HFF-Myc (cell line): ENCODE results near the gene LAPTM5.

Source experiments
- DNase-seq: peaks from one replicate; pipeline ENCODE4 v3.0.0-alpha.2; 2011; ENCODE audit warnings: low read depth; ENCODE audit errors: extremely low read depth
- H3K4me3 ChIP-seq: replicated peaks from 2 replicates; pipeline ENCODE4 v1.5.1; 2011; ENCODE audit warnings: low read depth, mild to moderate bottlenecking, control low read depth, low read length
- TF ChIP-seq, protein P1 (sequence below): IDR thresholded peaks from 2 replicates; pipeline ENCODE4 v1.5.1; 2012; ENCODE audit warnings: mild to moderate bottlenecking, low read depth, low read length, control low read depth; ENCODE audit errors: missing control alignments

The LAPTM5 gene

DNA sequence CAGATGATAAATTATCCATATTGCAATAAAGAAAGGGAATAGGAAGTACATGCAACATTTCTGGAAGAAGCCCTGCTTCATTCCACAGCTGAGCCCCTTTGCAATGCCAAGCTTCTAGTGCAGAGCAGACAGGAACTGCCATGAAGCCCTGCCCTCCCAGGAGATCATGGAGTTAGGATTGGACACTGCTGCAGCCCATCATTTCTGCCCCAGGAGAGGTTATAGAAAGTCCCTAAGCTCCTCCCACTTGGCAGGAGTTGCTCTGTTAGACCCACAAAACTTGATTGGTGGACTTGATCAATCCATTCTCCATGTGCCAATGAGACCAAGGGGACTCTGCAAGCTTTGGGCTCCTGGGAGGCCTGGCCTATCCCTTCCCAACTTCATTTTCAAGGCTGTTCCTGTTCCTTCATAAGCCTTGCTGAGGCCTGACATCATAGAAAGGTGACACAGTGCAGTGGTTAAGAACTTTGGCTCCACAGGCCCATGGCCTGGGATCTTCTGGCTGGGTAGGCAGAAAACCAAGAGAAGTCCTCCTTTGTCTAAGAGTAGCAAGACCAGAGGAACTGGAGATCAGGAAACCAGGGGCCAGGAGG lies 1.3 kb upstream of the LAPTM5 start:
- no peak overlapping the region for H3K4me3 ChIP-seq
- DNase-seq: peak; percentile 26

DNA sequence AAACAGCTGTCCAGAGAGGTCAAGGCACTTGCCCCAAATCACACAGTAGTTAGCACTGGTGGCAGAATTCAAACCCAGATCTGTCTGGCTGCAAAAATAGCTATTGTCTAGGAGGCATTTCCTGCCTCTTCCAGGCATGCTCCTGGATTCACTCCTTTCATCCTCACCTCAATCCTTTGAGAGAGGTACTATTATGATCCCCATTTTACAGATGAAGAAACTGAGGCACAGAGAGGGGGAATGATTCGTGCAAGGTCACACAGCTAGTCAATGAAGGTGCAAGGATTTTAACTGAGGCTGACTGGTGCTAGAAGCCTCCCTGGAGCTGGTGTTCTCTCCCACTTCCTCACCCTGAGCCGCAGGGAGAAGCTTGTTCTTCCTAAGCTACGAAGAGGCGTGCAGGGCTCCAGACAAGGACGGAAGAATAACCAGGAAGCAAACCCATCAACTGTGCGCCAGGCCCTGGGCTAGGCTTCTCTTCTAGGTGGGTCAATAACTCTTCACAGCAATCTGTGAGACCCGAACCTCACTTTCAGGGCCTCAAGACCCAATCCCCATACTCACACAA lies 631 bp upstream of the LAPTM5 start:
- no peak overlapping the region for H3K4me3 ChIP-seq
- TF ChIP-seq, protein P1, sequence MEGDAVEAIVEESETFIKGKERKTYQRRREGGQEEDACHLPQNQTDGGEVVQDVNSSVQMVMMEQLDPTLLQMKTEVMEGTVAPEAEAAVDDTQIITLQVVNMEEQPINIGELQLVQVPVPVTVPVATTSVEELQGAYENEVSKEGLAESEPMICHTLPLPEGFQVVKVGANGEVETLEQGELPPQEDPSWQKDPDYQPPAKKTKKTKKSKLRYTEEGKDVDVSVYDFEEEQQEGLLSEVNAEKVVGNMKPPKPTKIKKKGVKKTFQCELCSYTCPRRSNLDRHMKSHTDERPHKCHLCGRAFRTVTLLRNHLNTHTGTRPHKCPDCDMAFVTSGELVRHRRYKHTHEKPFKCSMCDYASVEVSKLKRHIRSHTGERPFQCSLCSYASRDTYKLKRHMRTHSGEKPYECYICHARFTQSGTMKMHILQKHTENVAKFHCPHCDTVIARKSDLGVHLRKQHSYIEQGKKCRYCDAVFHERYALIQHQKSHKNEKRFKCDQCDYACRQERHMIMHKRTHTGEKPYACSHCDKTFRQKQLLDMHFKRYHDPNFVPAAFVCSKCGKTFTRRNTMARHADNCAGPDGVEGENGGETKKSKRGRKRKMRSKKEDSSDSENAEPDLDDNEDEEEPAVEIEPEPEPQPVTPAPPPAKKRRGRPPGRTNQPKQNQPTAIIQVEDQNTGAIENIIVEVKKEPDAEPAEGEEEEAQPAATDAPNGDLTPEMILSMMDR: no peak
- no peak for DNase-seq

More for the DNA sequence above, 1.3 kb upstream of the LAPTM5 start:
- TF ChIP-seq, protein P1: no peak

DNA sequence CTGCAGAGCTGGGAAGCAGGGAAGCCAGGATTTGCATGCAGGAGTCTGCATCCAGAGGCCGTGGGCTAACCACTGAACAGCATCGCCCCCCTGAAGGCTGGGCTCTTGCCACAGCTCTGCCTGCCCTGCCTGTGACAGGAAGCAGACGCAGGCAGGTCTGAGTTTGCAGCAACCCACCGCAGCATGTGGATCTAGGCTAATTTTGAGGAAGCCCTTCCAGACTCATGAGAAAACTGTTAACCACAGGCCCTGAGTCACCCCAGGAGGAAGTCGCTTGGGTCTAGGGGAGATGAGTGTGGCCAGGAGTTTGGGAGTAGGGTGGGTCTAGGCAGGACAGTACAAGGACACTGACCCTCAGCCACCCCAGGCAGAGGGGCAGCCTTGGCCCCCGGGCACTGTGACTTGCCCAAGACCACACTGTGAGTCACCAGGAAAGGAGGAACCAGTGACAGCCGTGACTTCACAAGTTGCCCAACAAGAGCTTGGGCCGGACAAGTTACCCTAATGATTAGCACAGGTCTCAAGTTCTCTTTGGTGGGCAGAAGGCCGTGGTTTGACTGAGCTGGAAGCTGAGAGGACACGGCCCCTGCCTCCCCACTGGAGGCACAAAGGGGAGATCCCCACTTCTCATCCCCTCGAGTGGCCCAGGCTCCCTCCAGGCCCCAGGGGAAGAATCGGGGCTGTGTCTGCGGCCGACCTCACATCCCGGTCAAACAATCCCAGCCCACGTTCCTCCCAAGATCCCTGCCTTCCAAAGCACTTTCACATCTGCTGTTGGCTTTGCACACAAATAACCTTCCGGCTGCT lies 826 bp downstream of the LAPTM5 start:
- H3K4me3 ChIP-seq: no peak overlapping the region
- TF ChIP-seq, protein P1: no peak
- peak; percentile 77 for DNase-seq

DNA sequence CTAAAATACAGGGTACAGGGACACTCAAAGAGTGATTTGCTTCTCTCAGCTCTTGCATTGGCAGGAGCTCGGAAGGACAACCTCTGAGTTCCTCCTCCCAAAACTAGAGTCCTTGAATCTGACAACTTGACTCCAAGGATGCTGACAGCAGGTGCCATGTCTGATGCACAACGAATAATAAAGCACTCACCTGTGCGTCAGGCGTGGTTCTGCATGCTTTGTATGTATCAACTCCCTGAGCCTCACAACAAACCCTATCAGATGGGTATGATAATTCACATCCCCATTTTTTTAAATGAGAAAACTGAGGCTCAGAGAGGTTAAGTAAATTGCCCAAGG lies 1.4 kb downstream of the LAPTM5 start:
- H3K4me3 ChIP-seq: no peak overlapping the region
- no peak for DNase-seq
- TF ChIP-seq, protein P1: no peak

DNA sequence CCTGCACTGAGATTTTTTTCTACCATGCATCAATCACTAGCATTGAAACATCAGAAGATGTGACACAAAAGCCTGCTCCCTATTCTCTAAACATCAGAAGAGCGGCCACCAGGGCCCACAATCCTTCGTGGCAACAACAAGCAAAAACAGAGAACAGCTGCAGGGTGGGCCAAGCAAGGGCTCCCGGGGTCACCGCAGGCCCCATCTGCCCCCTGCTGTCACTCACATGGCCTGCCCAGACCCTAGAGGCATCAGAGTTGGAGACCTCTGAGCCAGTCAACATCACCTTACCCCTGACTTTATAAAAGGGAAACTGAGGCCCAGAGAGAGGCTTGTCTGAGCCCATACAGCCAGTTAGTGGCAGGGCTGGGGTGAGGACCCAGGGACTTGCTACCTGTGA lies 1.8 kb downstream of the LAPTM5 start:
- no peak for DNase-seq
- TF ChIP-seq, protein P1: no peak
- H3K4me3 ChIP-seq: no peak overlapping the region

DNA sequence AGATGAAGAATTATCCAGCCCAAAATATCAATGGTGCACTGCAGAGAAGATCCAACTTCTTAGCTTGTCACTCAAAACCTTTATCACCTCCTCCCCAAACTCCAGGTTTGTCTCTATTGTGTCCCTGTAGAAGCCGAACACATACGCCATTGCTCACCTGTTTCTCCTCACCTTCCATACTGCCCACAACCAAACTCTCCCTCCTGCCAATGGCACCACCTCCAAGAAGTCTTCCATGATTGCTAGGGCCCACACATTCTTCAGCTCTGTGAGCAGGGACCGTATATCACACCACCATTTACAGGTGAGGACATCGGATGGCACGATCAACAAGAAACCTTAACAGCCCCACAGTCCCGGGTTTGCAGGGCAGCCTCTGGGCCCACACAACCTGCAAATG lies 2.2 kb downstream of the LAPTM5 start:
- TF ChIP-seq, protein P1: no peak
- no peak overlapping the region for H3K4me3 ChIP-seq
- DNase-seq: no peak
